Measurements from ENCODE around the gene MAP2K3. TPM values are rescaled to one million over a fixed set of nuclear protein-coding genes. Genes with fewer than 3 reads are reported as not detected.

MAP2K3 gene
- total RNA-seq, 6 donors from 2014 or later = 45.1 to 134 (median 79.5) TPM

GRCh38 chr17:21299981-21300600 lies 15.6 kb downstream of the MAP2K3 start:
- H3K36me3 ChIP-seq = peaks cover 12 to 76% (median 66%) of the 10 kb centered on the region in 4 donors
- WGBS, 2 donors = 59 to 71% methylated on average over 7 of the region's 7 CpGs

GRCh38 chr17:21300601-21301571 lies 16.4 kb downstream of the MAP2K3 start:
- H3K27me3 ChIP-seq = no peaks in the 10 kb centered on the region
- peaks cover 12 to 82% (median 72%) of the 10 kb centered on the region in 4 donors for H3K36me3 ChIP-seq
- H3K27ac ChIP-seq = no peak overlapping the region
- no peaks in the 10 kb centered on the region for H3K9me3 ChIP-seq
- H3K4me1 ChIP-seq = peaks cover 0 to 11% (median 0%) of the 10 kb centered on the region in 4 donors
- ATAC-seq (ENCODE audit: low FRiP score in 2 of 2) (no peak), DNase-seq (peak in 1 of 2 donors; percentile 64)
- H3K4me3 ChIP-seq = no peak overlapping the region
- WGBS, 2 donors = 74 to 79% methylated on average over 31 of the region's 31 CpGs
- TF ChIP-seq POLR2A (IDR thresholded peaks at IDR 0.05) (no peak), CTCF (IDR thresholded peaks at IDR 0.05) (no peak), POLR2AphosphoS5 (IDR thresholded peaks at IDR 0.05) (no peak), EP300 (IDR thresholded peaks at IDR 0.05) (no peak)

More at GRCh38 chr17:21299981-21300600, 15.6 kb downstream of the MAP2K3 start:
- Histone ChIP-seq H3K27ac (no peak overlapping the region), H3K27me3 (no peaks in the 10 kb centered on the region), H3K4me1 (peaks cover 0 to 16% (median 2%) of the 10 kb centered on the region in 4 donors), H3K4me3 (no peak overlapping the region), H3K9me3 (no peaks in the 10 kb centered on the region)
- DNase-seq = no peak
- no peak for TF ChIP-seq POLR2A (IDR thresholded peaks at IDR 0.05)
- TF ChIP-seq CTCF (IDR thresholded peaks at IDR 0.05) = no peak
- no peak for TF ChIP-seq EP300 (IDR thresholded peaks at IDR 0.05)
- TF ChIP-seq POLR2AphosphoS5 (IDR thresholded peaks at IDR 0.05) = no peak
- no peak for ATAC-seq (ENCODE audit: low FRiP score in 2 of 2)

GRCh38 chr17:21301593-21302550 lies 17.4 kb downstream of the MAP2K3 start:
- DNase-seq (peak in 1 of 2 donors; percentile 66), ATAC-seq (ENCODE audit: low FRiP score in 2 of 2) (no peak)
- H3K4me3 ChIP-seq = no peak overlapping the region
- H3K36me3 ChIP-seq = peaks cover 12 to 87% (median 80%) of the 10 kb centered on the region in 4 donors
- no peak overlapping the region for H3K27ac ChIP-seq
- no peaks in the 10 kb centered on the region for H3K9me3 ChIP-seq
- TF ChIP-seq POLR2A (IDR thresholded peaks at IDR 0.05) (no peak), EP300 (IDR thresholded peaks at IDR 0.05) (no peak), CTCF (IDR thresholded peaks at IDR 0.05) (no peak), POLR2AphosphoS5 (IDR thresholded peaks at IDR 0.05) (no peak)
- H3K27me3 ChIP-seq = no peaks in the 10 kb centered on the region
- 77 to 83% methylated on average over 19 of the region's 19 CpGs for WGBS, 2 donors
- H3K4me1 ChIP-seq = peaks cover 0 to 6% (median 0%) of the 10 kb centered on the region in 4 donors

GRCh38 chr17:21302711-21303425 lies 18.4 kb downstream of the MAP2K3 start:
- Histone ChIP-seq H3K27me3 (no peaks in the 10 kb centered on the region), H3K27ac (no peak overlapping the region), H3K9me3 (no peaks in the 10 kb centered on the region), H3K4me1 (no peaks in the 10 kb centered on the region), H3K36me3 (peaks cover 12 to 96% (median 84%) of the 10 kb centered on the region in 4 donors), H3K4me3 (no peak overlapping the region)
- DNase-seq = peak in 1 of 2 donors; percentile 79
- ATAC-seq (ENCODE audit: low FRiP score in 2 of 2) = no peak
- 65 to 73% methylated on average over 21 of the region's 21 CpGs for WGBS, 2 donors
- TF ChIP-seq POLR2A (IDR thresholded peaks at IDR 0.05) = no peak
- no peak for TF ChIP-seq POLR2AphosphoS5 (IDR thresholded peaks at IDR 0.05)
- TF ChIP-seq EP300 (IDR thresholded peaks at IDR 0.05) = no peak
- no peak for TF ChIP-seq CTCF (IDR thresholded peaks at IDR 0.05)
